Amygdala (tissue), 56 donors: ENCODE results near the gene FRG2B.
"Not testable (repeated sequence)": the region's sequence is repeated elsewhere in the genome, so short reads cannot be mapped to it uniquely, and the experiment has no call there.

Source experiments
- DNase-seq, 56 donors: peaks; one replicate each; lab custom pipeline; 2025; lab: John Stamatoyannopoulos, UW

The FRG2B gene

DNA sequence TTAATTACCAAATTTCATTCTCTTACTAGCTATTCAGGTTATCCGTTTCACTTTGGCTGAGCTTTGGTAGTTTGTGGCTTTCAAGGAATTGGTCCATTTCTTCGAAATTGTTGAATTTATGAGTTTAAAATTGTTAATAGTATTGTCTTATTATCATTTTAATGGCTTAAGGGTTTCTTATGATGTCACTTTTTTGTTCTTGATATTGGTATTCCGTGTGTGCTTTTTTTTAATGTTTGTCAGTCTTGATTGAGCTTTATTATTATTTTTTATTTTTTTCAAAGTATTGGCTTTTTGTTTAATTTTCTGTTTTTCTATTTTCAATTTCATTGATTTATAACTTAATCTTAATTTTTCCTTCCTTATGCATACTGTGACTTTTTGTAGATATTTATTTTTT lies 25.9 kb downstream of the FRG2B start:
- DNase-seq = no peak

DNA sequence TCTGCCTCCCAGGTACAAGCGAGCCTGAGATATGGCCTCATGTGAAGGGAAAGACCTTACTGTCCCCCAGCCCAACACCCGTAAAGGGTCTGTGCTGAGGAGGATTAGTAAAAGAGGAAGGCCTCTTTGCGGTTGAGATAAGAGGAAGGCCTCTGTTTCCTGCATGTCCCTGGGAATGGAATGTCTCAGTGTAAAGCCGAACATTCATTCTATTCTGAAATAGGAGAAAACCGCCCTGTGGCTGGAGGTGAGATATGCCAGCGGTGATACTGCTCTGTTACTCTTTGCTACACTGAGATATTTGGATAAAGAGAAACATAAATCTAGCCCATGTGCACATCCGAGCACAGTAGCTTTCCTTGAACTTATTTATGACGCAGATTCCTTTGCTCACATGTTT lies 26.7 kb downstream of the FRG2B start:
- DNase-seq = not testable (repeated sequence)

DNA sequence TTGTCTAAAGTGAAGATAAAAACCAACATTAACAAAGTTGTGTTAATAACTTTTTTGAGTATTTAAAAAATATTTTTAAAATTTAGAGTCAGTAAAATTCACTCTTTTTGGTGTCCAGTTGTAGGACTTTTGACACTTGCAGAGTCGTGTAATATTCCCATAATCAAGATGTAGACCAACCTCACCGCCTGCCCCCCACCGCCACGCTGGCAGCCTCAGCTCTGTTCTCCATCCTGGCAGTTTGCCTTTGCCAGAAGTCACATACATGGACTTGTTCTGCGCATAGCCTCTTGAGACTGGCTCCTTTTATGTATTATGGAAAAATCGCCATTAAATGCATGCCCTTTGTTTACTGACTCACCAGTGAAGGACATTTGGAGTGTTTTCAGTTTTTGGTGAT lies 33.9 kb downstream of the FRG2B start:
- no peak for DNase-seq

DNA sequence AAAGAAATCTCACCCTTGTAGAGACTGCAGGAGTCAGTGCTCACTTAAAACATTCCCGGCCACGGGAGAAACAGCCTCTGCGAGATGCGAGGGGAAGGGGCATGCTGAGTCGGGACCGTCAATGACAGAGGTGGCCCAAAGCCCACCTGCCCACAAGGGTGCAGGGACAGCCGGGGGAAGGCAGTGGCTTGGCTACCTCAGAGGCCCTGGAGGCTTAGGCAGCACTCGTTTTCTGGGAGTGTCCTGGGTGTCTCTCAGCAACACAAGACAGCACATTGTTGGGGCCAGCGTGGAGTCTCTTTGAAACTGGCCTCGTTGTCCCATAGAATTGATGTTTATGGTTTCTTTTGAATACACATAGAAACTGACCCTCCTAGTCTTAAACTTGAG lies 35.6 kb downstream of the FRG2B start:
- no peak for DNase-seq

DNA sequence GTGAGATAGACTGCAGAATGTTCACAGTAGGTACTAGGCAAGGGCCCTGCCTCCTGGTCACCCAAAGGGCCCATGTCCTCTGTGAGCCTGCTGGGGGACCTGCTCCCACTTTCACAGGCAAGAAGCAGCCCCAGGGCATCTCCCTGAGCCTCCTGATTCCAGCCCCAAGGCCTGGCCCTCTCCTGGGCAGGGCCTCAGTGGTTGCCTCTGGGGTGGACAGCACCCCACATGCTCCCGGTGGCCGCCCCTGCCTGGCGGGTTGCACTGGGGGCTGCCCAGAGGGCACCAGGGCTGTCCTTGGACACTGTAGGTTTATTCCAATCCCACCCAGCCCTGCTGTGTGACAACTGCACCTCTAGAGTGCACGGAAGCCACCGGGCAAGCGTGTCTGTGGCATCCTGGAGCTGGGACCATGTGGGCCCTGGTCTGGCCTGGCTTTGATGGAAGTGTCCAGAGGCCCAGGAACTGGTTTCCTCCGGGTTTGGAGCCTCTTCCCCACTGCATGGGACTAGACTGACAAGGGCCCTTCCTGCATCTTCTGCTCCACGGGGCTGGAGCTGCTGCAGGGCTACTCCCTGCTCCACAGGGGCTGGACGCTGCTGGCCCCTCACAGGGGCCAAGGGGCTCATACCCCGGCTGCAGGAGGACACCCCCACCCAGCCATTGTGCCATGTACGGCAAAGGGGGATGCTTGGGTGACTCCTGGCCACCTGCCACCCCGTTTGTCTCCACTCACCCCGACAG lies 36.2 kb downstream of the FRG2B start:
- DNase-seq = no peak

DNA sequence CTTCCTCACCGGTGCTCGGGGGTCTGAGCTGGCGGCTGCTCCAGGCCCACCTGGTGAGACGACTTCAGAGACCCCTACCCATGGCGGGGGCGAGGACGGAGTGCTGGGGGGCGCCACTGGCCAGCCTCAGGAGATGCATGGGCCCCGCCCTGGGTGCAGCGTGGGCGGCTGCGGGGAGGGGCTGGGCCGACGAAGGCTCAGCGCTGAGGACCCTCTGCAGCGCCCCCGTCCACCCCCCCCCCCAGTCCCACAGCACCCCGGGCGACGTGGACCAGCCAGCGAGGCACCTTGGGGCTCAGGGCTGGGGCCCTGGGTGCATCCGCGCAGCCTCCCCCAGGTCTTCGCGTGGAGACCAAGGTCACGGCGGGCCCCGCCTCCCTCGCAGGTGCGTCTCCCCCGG lies 49.6 kb downstream of the FRG2B start:
- DNase-seq = not testable (repeated sequence)
